Amniotic epithelial cell (primary cell): ENCODE measurements around the gene KCNK7.

Experiments used
- DNase-seq: peaks from one replicate; pipeline ENCODE4 v3.0.0-alpha.2; 2010; ENCODE audit warnings: low read depth

The KCNK7 gene

DNA sequence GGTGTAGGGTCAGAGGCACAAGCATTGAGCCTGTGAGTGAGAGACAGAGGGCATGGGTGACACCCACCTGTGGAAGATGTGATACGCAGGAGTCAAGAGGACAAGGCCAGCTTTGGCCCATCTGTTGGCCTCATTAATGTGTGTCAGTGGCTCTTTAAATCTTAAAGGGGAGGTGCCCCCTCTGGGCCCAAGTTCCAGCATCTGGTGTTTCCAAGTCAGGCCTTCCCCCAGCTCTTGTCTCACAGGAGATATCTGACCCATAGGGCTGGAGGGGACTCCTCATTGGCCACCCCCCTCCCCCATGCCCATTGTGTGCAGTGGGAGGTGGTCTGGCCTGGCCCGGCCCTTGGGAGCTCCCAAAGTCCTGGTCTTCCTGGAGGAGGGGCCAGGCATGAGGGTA lies 8.9 kb downstream of the KCNK7 start:
- peak; percentile 28 for DNase-seq

DNA sequence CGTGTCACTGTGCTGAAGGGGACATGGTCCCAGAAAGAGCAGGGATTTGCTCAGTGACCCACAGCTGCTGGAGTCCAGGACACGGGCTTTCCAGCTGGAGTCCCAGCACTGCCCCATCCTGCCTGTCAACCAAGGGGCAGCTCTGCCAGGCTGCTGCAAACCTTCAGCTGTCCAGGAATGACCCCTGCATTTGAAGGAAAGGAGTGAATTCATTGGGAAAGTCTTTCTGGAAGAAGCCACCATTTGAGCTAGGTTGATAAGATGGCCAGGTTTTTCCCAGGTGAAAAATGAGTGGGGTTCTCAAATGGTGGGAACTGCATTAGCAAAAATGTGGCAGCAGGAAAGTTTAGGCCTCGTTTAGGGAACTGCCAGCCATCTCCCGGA lies 9.4 kb downstream of the KCNK7 start:
- DNase-seq, result no peak

GRCh38 chr11:65585396-65586246 lies 10.0 kb downstream of the KCNK7 start:
- no peak for DNase-seq

- no peak for DNase-seq
Measured at GRCh38 chr11:65584723-65585171, 10.9 kb downstream of the KCNK7 start.

DNA sequence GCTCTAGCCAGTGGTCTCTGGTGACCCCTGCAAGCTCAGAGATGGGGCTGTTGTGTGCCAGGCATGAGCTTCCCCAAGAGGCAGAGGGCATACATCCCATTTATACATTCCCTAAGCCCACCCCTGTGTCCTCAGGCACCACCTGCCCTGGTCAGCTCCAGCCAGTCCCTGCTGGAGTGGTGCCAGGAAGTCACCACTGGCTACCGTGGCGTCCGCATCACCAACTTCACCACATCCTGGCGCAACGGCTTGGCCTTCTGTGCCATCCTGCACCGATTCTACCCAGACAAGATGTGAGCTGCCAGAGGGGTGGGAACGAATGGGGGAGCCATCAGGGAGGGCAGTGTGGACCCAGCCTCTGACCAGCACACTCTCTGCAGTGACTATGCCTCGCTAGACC lies 11.5 kb downstream of the KCNK7 start:
- DNase-seq, result no peak

- DNase-seq, result no peak
Measured at GRCh38 chr11:65583589-65583988, 12.0 kb downstream of the KCNK7 start.

DNA sequence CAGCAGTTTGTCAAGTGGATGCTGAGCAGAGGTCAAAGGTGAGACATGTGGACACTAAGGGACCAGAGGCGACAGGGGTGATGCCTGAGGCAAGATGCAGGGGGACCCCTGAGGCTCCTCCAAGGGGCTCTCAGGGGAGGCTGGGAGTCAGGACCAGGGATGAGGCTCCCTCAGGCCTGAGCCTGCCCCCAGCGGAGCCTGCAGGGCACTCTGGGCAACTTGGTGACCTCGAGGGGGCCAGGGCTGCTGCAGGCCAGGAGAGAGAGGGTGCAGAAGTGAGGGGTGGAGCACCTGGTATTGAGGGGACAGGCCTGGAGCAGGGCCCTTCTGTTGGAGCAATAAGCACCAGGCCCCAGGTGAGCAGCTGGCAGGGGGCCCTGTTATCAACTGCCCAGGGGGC lies 13.7 kb downstream of the KCNK7 start:
- DNase-seq, result no peak

- DNase-seq, result no peak
Measured at GRCh38 chr11:65580756-65581155, 14.8 kb downstream of the KCNK7 start.

GRCh38 chr11:65580031-65580692 lies 15.4 kb downstream of the KCNK7 start:
- DNase-seq, result no peak

GRCh38 chr11:65579291-65579690 lies 16.3 kb downstream of the KCNK7 start:
- peak; percentile 70 for DNase-seq

GRCh38 chr11:65578667-65579066 lies 16.9 kb downstream of the KCNK7 start:
- no peak for DNase-seq

DNA sequence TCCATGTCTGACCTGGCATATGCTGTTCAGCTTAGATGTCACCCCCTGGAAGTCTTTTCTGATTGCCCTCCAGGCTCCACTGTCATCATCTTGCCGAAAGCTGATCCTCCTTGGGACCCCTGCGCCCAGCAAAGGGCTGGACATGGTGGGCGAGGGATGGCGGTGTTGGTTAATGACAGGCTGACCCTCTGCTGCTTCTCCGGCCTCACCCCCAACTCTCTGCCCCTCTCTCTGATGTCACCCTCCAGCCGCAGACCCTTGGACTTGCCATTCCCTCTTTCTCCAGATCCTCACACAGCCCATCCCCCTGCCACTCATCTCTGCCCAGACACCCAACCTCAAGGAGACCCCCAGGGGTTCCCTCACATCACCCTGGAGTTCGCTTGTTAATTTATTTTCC lies 17.5 kb downstream of the KCNK7 start:
- DNase-seq, result no peak

GRCh38 chr11:65577756-65578109 lies 17.9 kb downstream of the KCNK7 start:
- DNase-seq, result no peak

GRCh38 chr11:65576867-65577755 lies 18.5 kb downstream of the KCNK7 start:
- DNase-seq, result peak; percentile 62

GRCh38 chr11:65576232-65576866 lies 19.3 kb downstream of the KCNK7 start:
- DNase-seq, result no peak

- DNase-seq, result peak; percentile 56
Measured at GRCh38 chr11:65575568-65576231, 19.9 kb downstream of the KCNK7 start, which contains the start of gene EHBP1L1. Gene EHBP1L1, plus strand, starts transcription at chr11:65576053. Its CDS starts 250 bp downstream, at chr11:65576303.

DNA sequence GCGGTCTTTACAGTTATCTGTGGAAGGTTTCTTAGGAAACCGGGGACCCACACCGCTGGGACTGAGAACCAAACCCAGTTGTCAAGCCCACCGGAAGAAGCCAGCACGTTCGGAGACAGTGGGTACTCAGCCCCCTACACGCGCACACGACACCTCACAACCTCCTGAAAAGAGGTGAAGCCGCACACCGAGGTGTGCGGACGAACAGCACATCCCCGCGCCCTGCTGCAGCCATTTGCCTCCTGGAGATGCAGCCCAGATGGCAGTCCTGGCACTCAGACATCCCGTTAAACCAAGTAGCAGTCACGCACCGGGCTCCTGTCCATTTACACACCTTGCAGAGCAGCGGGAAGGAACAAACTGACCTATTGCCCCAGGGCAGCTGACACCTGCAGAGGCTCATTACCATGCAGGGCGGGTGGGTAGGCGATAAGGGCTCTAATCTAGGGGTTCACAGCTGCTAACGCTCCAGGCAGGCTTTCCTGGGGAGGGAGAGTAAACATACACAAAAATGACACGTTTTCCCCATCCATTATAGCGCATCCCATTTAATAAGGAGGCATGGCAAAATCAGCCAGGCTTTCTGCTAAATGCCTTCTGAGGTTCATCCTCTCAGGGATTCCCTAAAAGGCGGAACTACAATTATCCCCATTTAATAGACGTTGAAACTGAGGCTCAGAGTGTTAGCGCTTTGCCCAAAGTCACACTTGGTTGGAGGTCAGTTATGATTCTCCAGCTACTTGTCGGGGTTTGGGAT lies 20.6 kb downstream of the KCNK7 start:
- DNase-seq, result no peak

DNA sequence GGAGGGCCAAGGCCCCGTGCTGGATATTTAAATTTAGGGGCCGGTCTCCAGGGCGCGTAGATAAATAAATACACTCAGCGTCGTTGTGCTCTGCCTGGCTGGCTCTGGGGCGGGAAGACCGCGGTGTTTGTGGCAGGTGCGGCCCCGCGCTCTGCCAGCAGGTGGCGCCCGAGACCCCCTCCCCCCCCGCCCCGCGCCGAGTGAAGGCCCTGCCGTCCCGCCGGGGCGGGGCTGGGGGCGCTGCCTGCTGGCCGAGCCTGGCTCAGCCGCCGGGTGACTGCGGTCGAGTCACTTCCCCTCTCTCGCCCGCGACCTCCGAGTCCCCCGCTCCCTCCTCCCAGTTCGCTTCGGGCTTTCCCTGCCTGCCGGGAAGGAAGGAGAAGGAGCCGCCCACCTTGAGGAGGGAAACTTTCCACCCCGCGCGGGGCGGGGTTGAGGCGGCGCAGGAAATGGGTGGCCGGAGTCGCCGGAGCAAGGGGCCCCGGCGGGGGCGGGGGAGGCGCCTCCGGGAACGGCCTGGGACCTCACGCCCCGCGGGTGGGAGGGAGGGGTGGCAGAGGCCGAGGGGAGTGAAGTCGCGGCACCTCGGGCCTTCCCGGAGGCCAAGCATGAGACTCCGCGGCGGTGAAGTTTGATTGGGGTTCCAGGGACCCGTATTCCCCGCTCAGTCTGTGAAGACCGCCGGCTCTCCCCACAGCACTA lies 21.3 kb downstream of the KCNK7 start:
- DNase-seq, result peak; percentile 84

DNA sequence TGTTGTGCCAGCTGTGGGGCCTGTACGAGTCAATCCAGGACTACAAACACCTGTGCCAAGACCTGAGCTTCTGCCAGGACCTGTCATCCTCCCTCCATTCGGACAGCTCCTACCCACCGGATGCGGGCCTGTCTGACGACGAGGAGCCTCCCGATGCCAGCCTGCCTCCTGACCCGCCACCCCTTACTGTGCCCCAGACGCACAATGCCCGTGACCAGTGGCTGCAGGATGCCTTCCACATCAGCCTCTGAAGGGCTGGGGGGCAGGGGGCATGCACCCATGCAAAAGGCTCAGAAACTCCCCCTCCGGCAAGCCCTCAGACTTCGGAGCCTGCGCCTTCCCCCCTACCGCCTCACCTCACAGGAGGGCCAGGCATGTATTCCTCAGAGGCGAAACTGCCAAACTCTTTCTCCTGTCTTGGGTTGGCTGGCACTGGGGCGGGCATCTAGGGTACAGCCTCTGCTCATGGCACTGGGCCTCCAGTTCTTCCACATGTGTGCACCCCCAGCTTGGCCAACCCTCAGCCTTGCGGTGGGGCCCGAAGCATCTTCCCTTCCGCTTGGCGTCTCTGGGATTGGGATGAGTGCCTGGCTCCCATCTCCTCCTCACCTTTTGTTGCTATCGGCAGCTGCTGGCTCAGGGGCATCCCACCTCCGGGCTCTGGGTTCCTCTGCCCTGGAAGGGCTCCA lies 22.1 kb downstream of the KCNK7 start:
- no peak for DNase-seq
